NCI-H1694 treated with DMSO at 0.1 percent for 48 hours (cell line): ENCODE results near the gene DRAXIN.

Experiments used
- DNase-seq: peaks from one replicate; lab custom pipeline; 2025; lab: John Stamatoyannopoulos, UW

The DRAXIN gene

DNA sequence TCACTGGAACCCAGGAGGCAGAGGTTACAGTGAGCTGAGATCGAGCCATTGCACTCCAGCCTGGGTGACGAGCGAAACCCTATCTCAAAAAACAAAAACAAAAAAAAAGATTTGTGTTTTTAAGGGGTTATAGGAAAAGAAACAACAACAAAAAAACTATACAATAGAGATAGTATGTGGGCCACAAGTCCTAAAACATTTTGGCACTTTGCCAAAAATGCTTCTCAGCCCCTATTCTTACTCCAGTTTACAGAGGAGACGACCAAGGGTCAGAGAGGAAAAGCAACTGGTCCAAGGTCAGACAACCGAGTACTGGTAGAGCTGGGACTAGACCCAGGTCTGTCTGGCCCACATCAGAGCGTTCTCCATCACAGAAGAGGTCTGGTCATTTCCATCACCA lies 33.9 kb upstream of the DRAXIN start:
- no peak for DNase-seq

DNA sequence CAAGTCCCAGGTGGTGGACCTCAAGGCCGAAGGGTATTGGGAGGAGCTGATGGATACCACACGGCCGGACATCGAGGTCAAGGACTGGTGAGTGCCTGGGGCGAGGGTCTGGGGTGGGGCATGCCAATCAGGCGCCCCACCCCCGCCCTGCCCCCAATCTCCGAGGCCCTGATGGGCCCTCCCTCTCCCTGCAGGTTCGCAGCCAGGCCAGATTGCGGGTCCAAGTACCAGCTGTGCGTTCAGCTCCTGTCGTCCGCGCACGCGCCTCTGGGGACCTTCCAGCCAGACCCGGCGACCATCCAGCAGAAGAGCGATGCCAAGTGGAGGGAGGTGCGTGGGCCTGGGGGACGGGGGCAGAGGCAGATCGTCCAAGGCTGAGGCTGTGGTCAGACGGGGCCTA lies 33.0 kb upstream of the DRAXIN start:
- no peak for DNase-seq

DNA sequence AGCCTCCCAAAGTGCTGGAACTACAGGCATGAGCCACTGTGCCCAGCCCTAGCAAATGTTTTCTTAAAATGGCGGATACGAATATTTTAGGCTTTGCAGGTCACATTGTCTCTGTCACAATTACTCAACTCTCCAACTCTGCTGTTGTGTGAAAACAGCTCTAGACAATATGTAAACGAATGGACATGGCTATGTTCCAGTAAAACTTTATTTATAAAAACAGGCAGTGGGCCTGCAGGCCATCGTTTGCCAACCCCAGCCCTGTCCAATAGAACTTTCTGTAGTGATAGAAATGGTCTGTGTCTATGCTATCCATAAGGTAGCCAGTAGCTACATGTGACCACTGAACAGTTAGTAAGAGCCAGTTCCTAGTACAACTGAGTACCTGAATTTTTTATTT lies 31.8 kb upstream of the DRAXIN start:
- no peak for DNase-seq

DNA sequence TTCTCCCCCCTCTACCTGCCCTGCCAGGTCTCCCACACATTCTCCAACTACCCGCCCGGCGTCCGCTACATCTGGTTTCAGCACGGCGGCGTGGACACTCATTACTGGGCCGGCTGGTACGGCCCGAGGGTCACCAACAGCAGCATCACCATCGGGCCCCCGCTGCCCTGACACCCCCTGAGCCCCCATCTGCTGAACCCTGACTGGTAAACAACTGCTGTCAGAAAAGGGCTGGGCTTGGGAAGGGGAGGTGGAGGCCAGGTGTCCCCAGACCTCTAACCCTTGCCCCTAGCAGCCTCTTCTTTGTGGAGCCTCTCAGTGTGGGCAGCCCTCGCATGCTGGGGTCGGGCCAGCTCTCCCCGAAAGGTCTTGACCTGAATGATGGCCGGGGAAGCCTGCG lies 30.4 kb upstream of the DRAXIN start:
- no peak for DNase-seq

DNA sequence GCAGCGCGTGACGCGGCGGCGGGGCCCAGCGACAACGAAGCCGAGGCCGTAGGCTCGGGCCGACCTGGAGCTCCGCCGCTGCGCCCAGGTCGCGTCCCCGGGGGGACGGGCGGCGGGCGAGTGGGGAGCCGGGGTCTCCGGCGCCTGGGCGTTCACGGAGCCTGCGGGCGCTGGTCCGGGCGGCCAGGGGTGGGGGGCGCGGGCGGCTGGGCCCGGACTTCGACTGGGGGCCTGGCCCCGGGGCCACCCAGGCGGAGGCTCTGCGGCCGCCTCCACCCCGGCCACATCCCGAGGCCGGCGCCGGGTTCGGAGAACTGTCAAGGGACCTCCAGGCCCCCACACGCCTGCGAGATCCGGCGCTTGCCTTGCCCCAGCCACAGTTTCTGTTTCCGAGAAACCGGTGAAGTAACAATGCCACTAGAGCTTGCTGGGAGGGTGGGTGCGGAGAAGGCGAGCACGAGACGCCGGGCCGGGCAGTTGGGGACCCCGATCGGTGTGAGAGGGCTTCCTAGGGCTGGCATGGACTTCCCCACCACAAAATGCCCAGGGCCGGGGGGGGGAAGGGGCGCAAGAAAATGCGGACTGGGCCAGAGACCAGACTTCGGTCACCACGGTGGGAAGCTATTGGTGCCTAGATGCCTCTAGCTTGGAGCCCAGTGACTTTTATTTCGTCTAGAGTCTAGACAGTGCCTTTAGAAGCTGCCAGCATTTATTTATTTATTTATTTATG lies 27.0 kb upstream of the DRAXIN start:
- DNase-seq: no peak

DNA sequence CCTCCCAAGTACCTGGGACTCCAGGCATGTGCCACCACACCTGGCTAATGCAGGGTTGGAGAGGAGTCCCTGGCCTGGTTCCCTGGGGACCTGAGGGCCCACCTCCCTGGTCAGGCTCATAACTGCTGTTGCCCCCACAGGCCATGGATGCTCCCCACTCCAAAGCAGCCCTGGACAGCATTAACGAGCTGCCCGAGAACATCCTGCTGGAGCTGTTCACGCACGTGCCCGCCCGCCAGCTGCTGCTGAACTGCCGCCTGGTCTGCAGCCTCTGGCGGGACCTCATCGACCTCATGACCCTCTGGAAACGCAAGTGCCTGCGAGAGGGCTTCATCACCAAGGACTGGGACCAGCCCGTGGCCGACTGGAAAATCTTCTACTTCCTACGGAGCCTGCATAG lies 23.0 kb upstream of the DRAXIN start:
- DNase-seq: no peak

DNA sequence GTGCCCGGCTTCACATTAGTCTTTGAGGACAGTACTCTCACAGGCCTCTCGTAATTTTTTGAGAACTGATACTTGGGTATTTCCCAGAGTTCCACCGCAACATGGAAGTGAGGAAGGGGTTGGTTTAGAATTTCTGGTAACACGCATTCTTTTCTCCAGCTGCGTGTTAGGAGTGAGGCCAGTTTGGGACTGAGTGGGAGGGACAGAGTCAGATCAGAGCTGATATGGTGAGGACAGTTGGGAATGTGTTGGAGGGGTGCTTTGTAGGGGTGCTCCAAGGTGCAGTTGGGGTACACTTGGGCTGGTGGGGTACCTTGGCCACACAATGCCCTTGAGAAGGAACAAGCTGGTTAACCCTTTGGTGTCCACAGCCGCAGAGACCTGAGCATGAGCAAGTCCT lies 20.8 kb upstream of the DRAXIN start:
- DNase-seq: no peak

DNA sequence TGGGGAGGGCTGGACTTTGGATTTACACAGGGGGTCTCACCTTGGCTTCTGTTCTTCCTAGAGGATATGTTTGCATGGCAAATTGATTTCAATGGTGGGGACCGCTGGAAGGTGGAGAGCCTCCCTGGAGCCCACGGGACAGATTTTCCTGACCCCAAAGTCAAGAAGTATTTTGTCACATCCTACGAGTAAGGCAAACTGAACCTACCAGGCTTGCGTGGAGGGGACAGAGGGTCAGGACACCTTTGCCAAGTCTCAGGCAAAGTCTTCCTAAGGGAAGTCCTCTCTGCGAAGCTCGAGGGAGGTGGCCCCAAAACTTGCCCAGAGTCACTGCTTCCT lies 20.3 kb upstream of the DRAXIN start:
- DNase-seq: no peak

DNA sequence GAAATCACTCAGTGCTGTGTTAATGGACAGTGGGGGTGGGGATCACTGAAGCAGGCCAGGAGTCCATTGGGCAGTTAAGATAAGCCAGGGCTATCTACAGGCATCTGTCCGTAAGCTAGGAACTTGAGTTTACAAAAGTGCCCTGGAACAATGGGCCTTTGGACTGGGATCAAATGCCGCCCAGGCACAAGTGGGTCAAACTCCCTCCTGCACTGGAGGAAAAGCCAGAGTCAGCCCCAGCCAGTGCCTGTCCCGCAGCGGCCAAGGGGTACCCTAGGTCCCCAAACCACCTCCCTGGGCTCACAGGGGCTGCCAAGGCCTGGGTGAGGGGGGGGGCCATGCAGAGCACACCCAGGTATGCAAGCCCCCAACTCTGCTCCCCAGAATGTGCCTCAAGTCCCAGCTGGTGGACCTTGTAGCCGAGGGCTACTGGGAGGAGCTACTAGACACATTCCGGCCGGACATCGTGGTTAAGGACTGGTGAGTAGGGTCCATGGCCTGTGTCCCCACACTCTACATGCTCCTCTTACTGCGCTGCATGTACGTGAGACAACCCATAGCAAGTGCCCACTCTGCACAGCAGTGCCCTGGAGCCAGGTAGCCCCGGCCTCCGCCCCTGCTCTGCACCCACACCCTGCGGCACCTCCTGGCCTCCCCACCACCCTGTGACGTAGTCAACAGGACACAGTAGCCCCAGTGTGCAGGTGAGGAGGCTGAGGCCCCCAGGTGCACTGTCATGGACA lies 19.8 kb upstream of the DRAXIN start:
- DNase-seq: no peak

DNA sequence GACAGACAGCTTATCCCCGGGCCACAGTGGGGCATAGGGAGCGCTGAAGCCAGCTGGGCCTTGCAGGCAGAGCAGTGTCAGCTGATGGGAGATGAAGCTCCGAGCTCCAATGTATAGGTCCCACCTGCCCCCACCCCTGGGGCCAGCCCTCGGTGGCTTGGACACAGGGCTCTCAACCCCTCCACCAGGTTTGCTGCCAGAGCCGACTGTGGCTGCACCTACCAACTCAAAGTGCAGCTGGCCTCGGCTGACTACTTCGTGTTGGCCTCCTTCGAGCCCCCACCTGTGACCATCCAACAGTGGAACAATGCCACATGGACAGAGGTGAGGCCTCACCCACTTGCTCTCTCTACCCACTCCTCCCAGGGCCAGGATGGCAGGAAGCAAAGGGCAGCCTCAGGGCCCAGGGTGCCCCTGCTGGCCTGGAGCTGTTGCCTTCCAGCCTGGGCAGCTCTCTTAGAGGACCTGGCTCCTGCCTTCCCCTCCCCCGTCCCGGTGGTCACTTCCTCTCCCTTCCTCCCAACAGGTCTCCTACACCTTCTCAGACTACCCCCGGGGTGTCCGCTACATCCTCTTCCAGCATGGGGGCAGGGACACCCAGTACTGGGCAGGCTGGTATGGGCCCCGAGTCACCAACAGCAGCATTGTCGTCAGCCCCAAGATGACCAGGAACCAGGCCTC lies 18.3 kb upstream of the DRAXIN start:
- DNase-seq: no peak

DNA sequence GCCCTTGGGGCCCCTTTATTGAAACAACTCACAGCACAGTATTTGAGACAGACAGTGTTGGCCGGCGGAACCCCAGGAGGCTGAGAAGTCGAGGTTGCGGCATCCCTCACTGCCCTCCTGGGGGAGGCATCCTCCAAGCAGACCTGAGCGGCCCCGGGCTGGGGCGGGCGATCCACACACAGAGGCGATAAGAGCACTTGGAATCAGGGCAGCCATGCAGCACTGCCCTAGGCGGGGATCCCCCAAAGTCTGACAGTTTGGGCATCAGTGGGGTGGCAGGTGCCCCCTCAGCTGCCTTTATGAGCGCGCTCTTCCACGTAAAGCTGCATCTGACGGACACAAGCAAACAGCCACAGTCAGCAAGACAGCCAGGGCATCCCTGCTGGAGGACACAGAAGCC lies 17.0 kb upstream of the DRAXIN start:
- DNase-seq: no peak

DNA sequence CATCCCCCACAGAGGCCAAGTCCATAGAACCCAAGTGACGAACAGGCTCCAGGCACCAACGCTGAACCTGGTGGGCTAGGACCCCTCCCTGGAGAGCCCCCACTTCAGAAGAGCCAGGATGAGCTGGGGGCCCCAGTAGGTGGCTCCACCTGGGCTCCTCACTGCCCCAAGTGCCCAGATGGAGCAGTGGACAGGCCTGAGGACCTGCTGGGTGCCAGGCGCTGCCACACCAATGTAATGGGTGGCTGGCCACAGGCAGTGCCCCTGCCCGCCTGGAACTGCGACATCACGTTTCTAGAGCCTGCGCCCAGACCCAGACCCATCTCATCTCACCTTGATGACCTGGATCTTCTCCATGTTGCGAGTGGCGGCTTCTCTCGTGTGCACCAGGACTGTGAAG lies 16.2 kb upstream of the DRAXIN start:
- DNase-seq: no peak

DNA sequence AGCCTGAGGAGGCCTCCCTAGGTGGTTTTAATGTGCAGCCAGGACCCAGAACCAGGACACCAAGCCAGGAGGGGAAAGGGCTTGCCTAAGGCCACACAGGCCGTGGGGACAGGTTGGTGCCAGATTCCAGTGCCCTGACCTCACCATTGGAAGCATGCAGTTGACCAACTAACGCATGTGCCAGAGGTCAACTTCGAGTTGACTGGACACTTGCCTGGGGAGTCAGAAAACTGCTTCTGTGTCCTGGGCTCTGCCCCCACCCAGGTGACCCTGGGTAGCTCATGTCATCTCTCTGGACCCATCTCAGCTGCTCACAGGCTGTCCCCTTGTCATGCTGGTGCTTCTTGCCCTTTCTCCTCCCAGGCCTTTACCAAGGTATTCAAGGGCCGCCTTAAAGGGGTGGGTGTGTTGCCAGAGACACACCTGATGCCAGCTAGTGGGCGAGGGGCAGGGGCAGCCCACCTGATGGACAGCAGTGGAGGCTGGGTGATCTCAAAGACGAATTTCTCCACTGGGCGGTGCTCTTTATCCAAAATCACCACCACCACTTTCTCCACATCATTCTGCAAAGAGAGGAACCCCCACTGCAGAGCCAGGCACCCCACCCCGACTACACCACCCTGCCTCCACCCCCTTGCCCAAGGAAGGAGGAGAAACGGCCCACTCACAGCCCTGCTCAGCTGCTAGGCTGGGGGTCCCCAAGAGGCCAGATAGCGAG lies 15.0 kb upstream of the DRAXIN start:
- DNase-seq: no peak

DNA sequence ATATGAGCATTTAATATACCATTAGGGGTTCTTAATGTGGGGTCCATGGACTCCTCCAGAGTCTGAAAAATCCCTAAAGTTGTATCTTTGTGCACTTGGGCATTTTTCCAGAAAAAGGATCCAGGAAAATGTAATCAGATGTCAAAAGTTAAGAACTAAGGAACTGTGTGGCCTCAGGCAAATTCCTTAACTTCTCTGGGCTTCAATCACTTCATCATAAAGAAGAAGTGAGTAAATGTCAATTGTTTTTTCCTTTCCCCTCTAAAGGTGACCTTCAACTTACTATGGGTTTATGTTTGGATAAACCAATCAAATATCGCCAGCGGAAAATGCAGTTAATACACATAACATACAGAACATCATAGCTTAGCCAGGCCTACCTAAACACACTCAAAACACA lies 13.1 kb upstream of the DRAXIN start:
- DNase-seq: no peak

DNA sequence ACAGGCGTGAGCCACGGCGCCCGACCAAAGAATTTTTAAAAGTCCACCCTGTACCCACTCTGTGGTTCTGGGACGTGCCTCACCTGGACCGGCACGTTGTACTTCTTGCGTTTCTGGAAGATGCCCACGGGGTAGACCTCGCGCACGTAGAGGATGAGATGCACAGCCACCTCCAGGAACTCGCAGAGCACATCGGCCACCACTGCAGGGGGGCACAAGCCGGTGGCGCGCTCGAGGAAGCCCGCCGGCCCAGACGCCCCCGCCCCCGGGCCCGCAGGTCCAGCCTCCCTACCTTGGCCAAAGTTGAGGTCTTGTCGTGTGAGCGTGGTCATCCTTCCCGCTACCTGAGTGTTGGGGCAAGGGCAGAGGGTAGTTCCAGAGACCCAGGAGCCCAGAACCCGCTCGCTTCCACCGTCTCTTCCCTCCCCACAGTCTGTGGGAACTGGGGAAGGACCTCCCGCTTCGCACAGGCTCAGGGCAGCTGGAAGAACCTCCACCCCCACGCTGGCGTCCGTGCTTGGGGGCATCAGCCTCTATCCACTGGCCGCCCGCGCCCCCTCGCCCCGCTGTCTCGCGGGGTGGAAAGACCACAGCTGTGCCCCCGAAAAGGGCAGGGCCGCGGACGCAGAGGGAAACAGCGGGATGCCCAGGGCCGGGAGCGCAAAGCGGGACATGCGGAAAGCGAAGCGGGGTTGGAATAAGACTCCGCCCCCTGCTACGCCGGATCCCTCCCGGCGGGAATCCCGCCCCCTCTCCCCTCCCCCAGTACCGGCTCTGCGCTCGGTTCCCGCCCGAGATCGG lies 11.0 kb upstream of the DRAXIN start:
- DNase-seq: no peak

DNA sequence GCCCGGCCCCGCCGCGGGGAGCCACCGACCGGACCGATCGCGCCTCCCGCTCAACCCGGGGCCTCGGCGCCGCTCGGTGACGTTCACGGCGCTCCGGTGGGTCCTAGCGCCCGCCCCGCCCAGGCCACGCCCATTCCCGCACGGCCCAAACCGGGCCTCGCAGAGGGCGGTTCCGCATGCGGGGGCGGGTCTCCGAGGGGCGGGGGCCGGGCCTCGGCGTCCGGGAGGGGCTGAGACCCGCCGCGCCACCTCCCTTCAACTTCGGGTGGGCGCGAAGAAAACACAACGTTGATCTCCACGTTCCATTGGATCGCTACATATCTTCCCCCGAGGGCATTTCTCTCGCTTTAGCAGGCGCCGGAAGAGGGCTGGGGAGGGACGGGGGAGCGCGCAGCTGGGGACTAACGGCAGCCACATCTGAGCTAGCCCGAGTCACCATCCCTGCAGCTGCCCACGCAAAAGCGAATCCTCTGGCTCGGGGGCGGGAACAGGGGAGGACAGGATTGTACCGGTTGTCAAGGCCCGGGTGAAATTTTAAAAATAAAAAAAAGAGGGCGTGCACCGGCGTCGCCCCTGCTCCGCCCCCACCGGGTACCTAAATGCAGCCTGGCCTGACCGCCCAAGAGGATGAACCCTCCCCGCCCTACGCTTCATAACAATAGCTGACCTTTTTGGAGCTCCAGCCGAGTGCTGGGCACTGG lies 10.3 kb upstream of the DRAXIN start, which contains the start of gene MAD2L2:
Gene MAD2L2, minus strand, starts transcription at position 78 of the 701 bp plus-strand sequence. CDS start 547 bp downstream, outside the sequence.
- DNase-seq: peak; percentile 60

DNA sequence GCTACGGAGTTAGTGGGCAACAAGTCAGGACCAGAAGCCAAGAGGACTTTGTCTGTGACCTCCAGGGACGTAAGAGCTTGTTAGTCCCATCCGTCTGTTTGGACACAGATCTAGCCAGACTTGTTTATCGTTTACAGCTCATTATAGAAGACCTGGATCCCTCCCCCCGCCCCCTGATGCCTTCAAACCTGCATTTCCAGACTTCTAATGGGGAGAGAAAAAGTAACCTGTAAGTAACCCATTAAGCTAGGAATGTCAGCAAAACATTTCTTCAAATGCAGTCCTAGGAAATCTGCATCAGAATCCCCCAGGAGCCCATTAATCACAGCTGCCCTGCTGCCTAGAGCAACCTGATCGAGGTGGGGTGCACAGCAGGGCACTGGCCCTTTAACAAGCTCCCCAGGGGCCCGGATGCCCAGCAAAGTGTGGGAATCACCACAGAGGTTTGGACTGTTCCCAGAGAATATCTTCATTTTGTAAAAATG lies 9.2 kb upstream of the DRAXIN start:
- DNase-seq: no peak

DNA sequence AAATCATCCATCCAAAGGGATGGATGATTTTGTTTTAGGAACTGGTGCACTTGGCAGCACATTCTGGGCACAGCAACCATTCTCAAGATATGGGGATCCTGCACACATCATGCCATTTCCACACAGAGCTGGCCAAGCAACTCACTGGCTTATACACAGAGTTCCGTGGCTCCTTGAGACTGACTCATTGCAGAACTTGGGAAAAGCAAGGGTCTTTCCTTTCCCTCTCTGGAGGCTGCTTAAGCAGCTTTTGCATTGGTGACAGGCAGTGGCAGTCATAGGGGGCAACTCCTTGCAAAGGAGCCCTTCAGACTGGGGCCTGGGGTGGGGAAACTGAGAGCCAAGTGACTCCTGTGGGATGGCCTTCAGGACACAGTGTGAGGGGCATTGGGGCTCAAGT lies 8.7 kb upstream of the DRAXIN start:
- DNase-seq: no peak

DNA sequence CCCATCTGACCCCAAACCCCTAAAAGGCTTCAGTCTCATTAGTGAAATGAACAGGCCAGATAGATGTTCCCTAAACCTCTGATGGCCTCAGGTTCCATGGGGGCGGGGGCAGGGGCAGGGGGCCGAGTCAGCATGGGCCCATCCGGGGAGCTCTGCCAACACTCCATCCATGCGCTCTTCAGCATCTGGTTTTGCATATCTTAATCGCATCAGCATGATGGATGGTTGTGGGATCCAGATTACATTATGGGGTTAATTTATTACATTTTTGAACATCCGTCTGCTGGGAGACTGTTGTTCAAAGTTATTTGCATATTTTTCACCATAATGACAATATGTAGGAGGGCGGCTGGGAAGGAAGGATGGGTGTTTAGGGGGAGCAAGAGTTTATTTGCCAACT lies 7.4 kb upstream of the DRAXIN start:
- no peak for DNase-seq

DNA sequence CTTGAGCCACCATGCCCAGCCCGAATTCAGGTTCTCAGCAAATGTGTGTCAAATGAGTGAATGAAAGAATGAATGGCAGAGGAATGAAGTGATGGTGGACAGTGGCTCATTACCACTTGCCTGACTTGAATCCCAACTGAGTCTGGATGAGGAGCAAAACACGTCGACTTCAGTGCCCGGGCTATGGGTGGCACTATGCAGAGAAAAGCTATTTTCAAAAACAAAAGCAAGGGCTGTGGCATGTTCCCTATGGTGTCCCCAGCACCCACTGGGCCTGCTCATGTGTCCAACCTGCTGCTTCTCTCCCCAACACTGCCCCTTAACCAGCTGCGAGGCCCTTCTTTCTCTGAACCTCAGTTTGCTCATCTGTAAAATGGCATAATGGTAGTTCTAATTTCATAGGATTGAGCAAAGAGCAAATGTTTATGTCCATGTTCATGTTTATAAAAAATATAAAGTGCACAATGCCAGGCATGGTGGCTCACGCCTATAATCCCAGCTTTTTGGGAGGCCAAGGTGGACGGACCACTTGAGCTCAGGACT lies 6.2 kb upstream of the DRAXIN start:
- DNase-seq: no peak

DNA sequence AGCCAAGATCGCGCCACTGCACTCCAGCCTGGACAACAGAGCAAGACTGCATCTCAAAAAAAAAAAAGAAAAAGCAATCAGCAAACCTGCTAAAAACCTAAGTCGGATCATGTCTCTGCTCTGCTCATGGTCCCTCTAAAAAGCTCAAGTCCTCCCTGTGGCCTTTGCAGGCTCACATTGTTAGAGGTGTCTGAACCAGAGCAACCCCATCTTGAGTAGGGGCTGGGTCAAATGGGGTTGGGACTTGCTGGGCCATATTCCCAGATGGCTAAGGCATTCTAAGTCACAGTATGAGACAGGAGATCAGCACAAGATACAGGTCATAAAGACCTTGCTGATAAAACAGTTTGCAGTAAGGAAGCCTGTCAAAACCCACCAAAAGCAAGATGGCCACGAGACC lies 3.0 kb upstream of the DRAXIN start:
- no peak for DNase-seq
